ENCODE measurements around the gene REM1.

GRCh38 chr20:31446084-31446819, 28.8 kb upstream of the REM1 start:
- TF ChIP-seq CTCF (IDR thresholded peaks at IDR 0.05), result no peak
- no peak for TF ChIP-seq POLR2A (IDR thresholded peaks at IDR 0.05)

Data from Peyer's patch (tissue), 4 donors.